GM23248 (cell line): ENCODE measurements around the gene GPC3. TPM values are rescaled to one million over a fixed set of nuclear protein-coding genes. Genes with fewer than 3 reads are reported as not detected.

ENCODE experiments used
- DNase-seq: peaks from one replicate; pipeline ENCODE4 v3.0.0-alpha.2; 2015
- H2AFZ ChIP-seq: fragments of 200-600 bp; sonication (generic); 2 replicates; pipeline ENCODE4 v1.6.1; 2016; ENCODE audit warnings: antibody characterized with exemption
- H3F3A ChIP-seq: fragments of 200-600 bp; sonication (generic); 2 replicates; pipeline ENCODE4 v1.6.1; 2016; ENCODE audit warnings: mild to moderate bottlenecking, antibody characterized with exemption, mixed run types; ENCODE audit not compliant: insufficient read depth
- H3K27ac ChIP-seq: fragments of 200-600 bp; sonication (generic); 2 replicates; pipeline ENCODE4 v1.5.1; 2016; ENCODE audit warnings: mild to moderate bottlenecking
- H3K27me3 ChIP-seq: fragments of 200-600 bp; sonication (generic); replicated peaks from 2 replicates; pipeline ENCODE4 v1.6.1; 2016; ENCODE audit warnings: mild to moderate bottlenecking; ENCODE audit not compliant: insufficient read depth
- H3K36me3 ChIP-seq: fragments of 200-600 bp; sonication (generic); 2 replicates; pipeline ENCODE4 v1.6.1; 2016; ENCODE audit warnings: low read depth, mild to moderate bottlenecking
- H3K4me1 ChIP-seq: fragments of 200-600 bp; sonication (generic); 2 replicates; pipeline ENCODE4 v1.6.1; 2016; ENCODE audit warnings: mild to moderate bottlenecking; ENCODE audit not compliant: insufficient read depth
- H3K4me2 ChIP-seq: fragments of 200-600 bp; sonication (generic); one replicate; pipeline ENCODE4 v1.6.1; 2016; ENCODE audit warnings: mild to moderate bottlenecking; ENCODE audit not compliant: unreplicated experiment
- H3K4me3 ChIP-seq: fragments of 200-600 bp; sonication (generic); 2 replicates; pipeline ENCODE4 v1.5.1; 2016; ENCODE audit warnings: mild to moderate bottlenecking
- H3K79me2 ChIP-seq: fragments of 200-600 bp; sonication (generic); 2 replicates; pipeline ENCODE4 v1.6.1; 2016; ENCODE audit warnings: mild to moderate bottlenecking; ENCODE audit not compliant: insufficient read depth
- H3K9ac ChIP-seq: fragments of 200-600 bp; sonication (generic); 2 replicates; pipeline ENCODE4 v1.6.1; 2016; ENCODE audit warnings: mild to moderate bottlenecking
- H3K9me2 ChIP-seq: fragments of 200-600 bp; sonication (generic); 2 replicates; pipeline ENCODE4 v1.6.1; 2016; ENCODE audit warnings: mixed run types, mild to moderate bottlenecking, moderate library complexity; ENCODE audit not compliant: insufficient read depth
- H3K9me3 ChIP-seq: fragments of 200-600 bp; sonication (generic); one replicate; pipeline ENCODE4 v1.6.1; 2017; ENCODE audit warnings: low read depth
- H4K20me1 ChIP-seq: fragments of 200-600 bp; sonication (generic); 2 replicates; pipeline ENCODE4 v1.6.0; 2016; ENCODE audit not compliant: insufficient read depth
- EZH2 ChIP-seq: fragments of 200-600 bp; sonication (generic); IDR thresholded peaks from 2 replicates; pipeline ENCODE4 v1.6.1; 2018; ENCODE audit warnings: antibody characterized with exemption, mild to moderate bottlenecking; ENCODE audit not compliant: insufficient read depth, poor library complexity, severe bottlenecking
- EZH2phosphoT487 ChIP-seq: fragments of 200-600 bp; sonication (generic); IDR thresholded peaks from 2 replicates; pipeline ENCODE4 v1.6.1; 2018; ENCODE audit warnings: antibody characterized with exemption, moderate library complexity, mild to moderate bottlenecking, low read depth; ENCODE audit not compliant: insufficient read depth
- WGBS, 2 experiments: methylation state at CpG; one replicate each; pipeline ENCODE4 v1.1.6; 2015 to 2017; ENCODE audit warnings: low lambda C conversion rate in 2 of 2, low coverage in 1 of 2; ENCODE audit errors: missing lambda C conversion rate in 2 of 2; 5-methylcytosine and 5-hydroxymethylcytosine counted together
- in situ Hi-C: fragments of 300-500 bp; cut with MboI; formaldehyde crosslinking; loops from 2 replicates; pipeline ENCODE4 v1.15.0; 2020
- polyA plus RNA-seq: library from polyadenylated mRNA; unstranded; fragments of >200 nt; fragmentation: Nextera tagmentation; extraction: Ambion mirVana; gene quantifications from 2 replicates; pipeline ENCODE4 v1.2.1, GENCODE V29; 2016
- total RNA-seq: library from RNA; depleted of rRNA; stranded (reverse); fragments of >200 nt; shearing (Covaris generic); gene quantifications from 2 replicates; pipeline ENCODE4 v1.2.3, GENCODE V29; 2014

The GPC3 gene
- total and polyA plus RNA-seq, 2 experiments from 2014 or later, result not detected

DNA sequence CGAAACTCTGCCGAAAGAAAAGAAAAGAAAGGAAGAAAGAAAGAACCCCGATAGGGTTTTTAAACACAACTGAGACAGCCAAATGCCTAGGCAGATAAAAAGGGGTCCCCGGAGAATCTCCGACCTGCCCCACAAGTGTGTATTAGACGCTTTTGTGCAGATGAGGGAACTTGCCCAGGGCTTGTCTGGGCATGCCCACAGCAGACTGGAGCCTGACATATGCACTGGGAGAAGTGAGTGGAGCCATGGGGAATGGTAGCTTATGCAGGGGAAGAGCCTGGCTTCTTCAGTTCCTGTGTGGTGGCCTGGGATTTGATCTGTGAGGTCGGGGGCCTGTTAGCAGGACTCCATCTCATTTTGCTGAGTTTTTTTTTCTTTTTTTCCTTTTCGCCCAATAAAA, 199.0 kb downstream of the GPC3 start:
- Histone ChIP-seq H2AFZ (no peak overlapping the region), H3K36me3 (no peaks in the 10 kb centered on the region), H3K27me3 (no peaks in the 10 kb centered on the region), H3F3A (no peaks in the 10 kb centered on the region), H4K20me1 (no peaks in the 10 kb centered on the region), H3K79me2 (no peaks in the 10 kb centered on the region), H3K4me1 (no peaks in the 10 kb centered on the region), H3K4me2 (no peak overlapping the region), H3K4me3 (no peak overlapping the region), H3K9me3 (no peaks in the 10 kb centered on the region), H3K9ac (no peak overlapping the region), H3K9me2 (no peaks in the 10 kb centered on the region), H3K27ac (no peak overlapping the region)
- DNase-seq, result no peak
- in situ Hi-C loops, result no loop called here
- TF ChIP-seq EZH2 (no peak), EZH2phosphoT487 (no peak)
- 79 to 87% methylated on average over 6 to 7 of the region's 8 CpGs for WGBS, 2 experiments

DNA sequence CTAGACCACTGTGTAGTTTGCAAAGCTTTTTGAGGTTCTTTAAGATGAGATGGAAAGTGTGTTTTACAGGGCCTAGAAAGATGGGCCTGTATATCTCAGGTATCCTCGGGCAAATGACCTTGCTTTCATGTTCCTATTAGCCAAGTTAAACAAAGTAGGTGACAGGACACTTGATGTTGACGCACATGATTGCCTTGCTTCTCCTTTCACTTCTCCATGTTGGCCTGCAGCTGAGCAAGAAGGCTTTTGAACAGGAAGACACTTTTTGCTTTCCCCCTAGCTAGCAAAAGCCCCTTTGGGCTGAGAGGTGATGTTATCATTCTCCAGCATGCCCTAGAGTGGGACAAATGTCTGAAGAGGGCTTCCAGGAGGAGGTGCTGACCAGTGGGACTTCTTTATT, 202.1 kb downstream of the GPC3 start:
- Histone ChIP-seq H3K27me3 (no peaks in the 10 kb centered on the region), H3F3A (no peaks in the 10 kb centered on the region), H3K4me3 (no peak overlapping the region), H2AFZ (no peak overlapping the region), H3K36me3 (no peaks in the 10 kb centered on the region), H3K9me3 (no peaks in the 10 kb centered on the region), H3K79me2 (no peaks in the 10 kb centered on the region), H3K9ac (no peak overlapping the region), H3K27ac (no peak overlapping the region), H3K9me2 (no peaks in the 10 kb centered on the region), H3K4me2 (no peak overlapping the region), H4K20me1 (no peaks in the 10 kb centered on the region), H3K4me1 (no peaks in the 10 kb centered on the region)
- DNase-seq, result no peak
- in situ Hi-C loops, result no loop called here
- TF ChIP-seq EZH2, result no peak
- TF ChIP-seq EZH2phosphoT487, result no peak
- 50 to 83% methylated on average over 1 to 2 of the region's 2 CpGs for WGBS, 2 experiments

DNA sequence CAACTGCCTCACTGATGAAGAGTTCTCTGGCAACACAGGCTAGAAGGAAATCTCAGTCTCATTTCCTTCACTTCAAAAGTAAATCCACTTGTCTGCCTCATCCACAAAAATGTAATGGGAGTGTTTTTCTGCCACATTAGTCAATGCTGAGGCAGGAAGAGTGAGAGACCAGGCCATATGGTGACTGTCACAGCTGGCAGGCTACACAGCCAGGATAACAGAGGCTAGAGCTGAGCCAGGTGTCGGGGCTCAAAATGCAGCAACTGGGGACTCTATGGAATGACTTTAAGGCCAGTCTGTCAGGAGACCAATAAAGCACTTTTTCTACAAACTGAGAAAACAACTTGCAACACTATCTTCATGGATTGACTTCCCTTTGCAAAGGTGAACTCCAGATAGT, 204.2 kb downstream of the GPC3 start:
- H3F3A ChIP-seq, result no peaks in the 10 kb centered on the region
- in situ Hi-C loops, result no loop called here

DNA sequence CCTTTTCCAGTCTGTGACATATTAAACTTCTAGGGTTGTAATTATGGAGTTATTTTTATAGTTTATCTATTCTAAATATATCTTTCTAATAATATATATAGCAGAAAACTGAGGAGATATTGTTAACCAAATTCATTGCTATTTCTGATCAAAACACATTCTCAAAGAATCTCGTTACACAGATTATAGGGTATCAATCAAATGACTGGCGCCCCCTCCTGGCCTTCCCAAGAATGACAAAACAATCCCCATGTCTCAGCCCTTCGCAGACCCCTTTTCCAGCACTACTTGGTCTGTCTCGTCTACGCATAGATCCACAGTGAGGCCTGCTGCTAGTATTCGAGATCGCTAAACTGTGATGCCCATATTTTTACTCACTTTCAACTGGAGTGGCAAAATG, 209.3 kb downstream of the GPC3 start:
- H3K79me2 ChIP-seq, result no peaks in the 10 kb centered on the region
- no peak overlapping the region for H3K4me2 ChIP-seq
- in situ Hi-C loops, result no loop called here
- no peaks in the 10 kb centered on the region for H3K9me2 ChIP-seq
- H3K27me3 ChIP-seq, result no peaks in the 10 kb centered on the region
- no peak overlapping the region for H2AFZ ChIP-seq
- no peak overlapping the region for H3K9ac ChIP-seq
- TF ChIP-seq EZH2 (no peak), EZH2phosphoT487 (no peak)
- H3K36me3 ChIP-seq, result no peaks in the 10 kb centered on the region
- H4K20me1 ChIP-seq, result no peaks in the 10 kb centered on the region
- DNase-seq, result no peak
- H3K4me1 ChIP-seq, result no peaks in the 10 kb centered on the region
- no peak overlapping the region for H3K27ac ChIP-seq
- H3K9me3 ChIP-seq, result no peaks in the 10 kb centered on the region
- no peaks in the 10 kb centered on the region for H3F3A ChIP-seq
- H3K4me3 ChIP-seq, result no peak overlapping the region
- 47 to 58% methylated on average over 7 of the region's 7 CpGs for WGBS, 2 experiments

More for the DNA sequence above, 204.2 kb downstream of the GPC3 start:
- Histone ChIP-seq H3K27ac (no peak overlapping the region), H4K20me1 (no peaks in the 10 kb centered on the region), H3K79me2 (no peaks in the 10 kb centered on the region), H2AFZ (no peak overlapping the region), H3K9me2 (no peaks in the 10 kb centered on the region), H3K4me1 (no peaks in the 10 kb centered on the region), H3K27me3 (no peaks in the 10 kb centered on the region), H3K4me3 (no peak overlapping the region), H3K36me3 (no peaks in the 10 kb centered on the region), H3K9me3 (no peaks in the 10 kb centered on the region), H3K4me2 (no peak overlapping the region), H3K9ac (no peak overlapping the region)
- no peak for DNase-seq
- TF ChIP-seq EZH2phosphoT487 (no peak), EZH2 (no peak)
- 0 to 9% methylated on average over 1 of the region's 1 CpG for WGBS, 2 experiments

DNA sequence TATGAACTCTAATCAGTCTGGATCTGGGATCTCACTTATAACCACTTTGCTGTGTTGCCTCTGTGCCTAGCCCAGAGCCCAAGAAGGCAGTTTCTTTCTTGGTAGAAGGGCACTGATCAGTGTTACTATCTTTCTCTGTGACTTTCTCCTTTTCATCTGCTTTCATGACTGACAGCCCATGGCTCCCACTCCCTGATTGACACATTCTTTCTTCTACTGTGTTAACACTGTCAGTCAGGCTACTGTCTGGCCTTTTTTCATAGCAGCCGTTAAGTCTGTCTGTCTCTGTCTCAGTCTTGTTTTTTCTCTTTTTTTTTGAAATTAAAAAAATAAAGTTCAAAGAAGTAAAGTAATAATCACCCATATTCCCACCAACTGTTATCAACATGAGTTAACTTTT, 210.6 kb downstream of the GPC3 start:
- no peak for DNase-seq
- Histone ChIP-seq H3K79me2 (no peaks in the 10 kb centered on the region), H3K27ac (no peak overlapping the region), H3K27me3 (no peaks in the 10 kb centered on the region), H3K4me3 (no peak overlapping the region), H3K9me2 (no peaks in the 10 kb centered on the region), H3K36me3 (no peaks in the 10 kb centered on the region), H3K9ac (no peak overlapping the region), H3K9me3 (no peaks in the 10 kb centered on the region), H3K4me2 (no peak overlapping the region), H4K20me1 (no peaks in the 10 kb centered on the region), H3K4me1 (no peaks in the 10 kb centered on the region), H2AFZ (no peak overlapping the region), H3F3A (no peaks in the 10 kb centered on the region)
- TF ChIP-seq EZH2 (no peak), EZH2phosphoT487 (no peak)
- 50 to 63% methylated on average over 1 of the region's 1 CpG for WGBS, 2 experiments
- in situ Hi-C loops, result no loop called here
